Lung (tissue), 12 donors: ENCODE results near the gene RTN4R. TPM values are rescaled to one million over a fixed set of nuclear protein-coding genes. Genes with fewer than 3 reads are reported as not detected.

Experiments
- ATAC-seq: fragments of 200-7000 bp; cut with Tn5 transposase; one replicate; pipeline ENCODE4 v1.9.1; 2020; ENCODE audit warnings: moderate number of reproducible peaks; ENCODE audit not compliant: insufficient read depth, low FRiP score
- DNase-seq, 3 donors: peaks; one replicate each; pipeline ENCODE4 v3.0.0-alpha.2; 2013 to 2017
- H3K27ac ChIP-seq, 2 donors: one replicate each; pipeline ENCODE4 v1.5.1; 2013; ENCODE audit warnings: mild to moderate bottlenecking in 2 of 2, moderate library complexity in 2 of 2, control low read depth in 1 of 2, inconsistent platforms in 1 of 2, low read depth in 1 of 2, low read length in 1 of 2
- H3K27me3 ChIP-seq, 3 donors: one replicate each; pipeline ENCODE4 v1.5.1; 2013; ENCODE audit warnings: low read length in 2 of 3; ENCODE audit not compliant: control insufficient read depth in 3 of 3, insufficient read depth in 3 of 3
- H3K36me3 ChIP-seq, 4 donors: one replicate each; pipeline ENCODE4 v1.5.1; 2013; ENCODE audit warnings: low read length in 4 of 4, mild to moderate bottlenecking in 1 of 4, moderate library complexity in 1 of 4; ENCODE audit not compliant: control insufficient read depth in 4 of 4, insufficient read depth in 4 of 4
- H3K4me1 ChIP-seq, 5 donors: one replicate each; pipeline ENCODE4 v1.5.1; 2013; ENCODE audit warnings: low read length in 5 of 5, mild to moderate bottlenecking in 2 of 5, moderate library complexity in 1 of 5; ENCODE audit not compliant: control insufficient read depth in 5 of 5, insufficient read depth in 5 of 5
- H3K4me3 ChIP-seq: one replicate; pipeline ENCODE4 v1.5.1; 2013; ENCODE audit warnings: mild to moderate bottlenecking, control low read depth, moderate library complexity
- H3K9ac ChIP-seq, 2 donors: one replicate each; pipeline ENCODE4 v1.5.1; 2013; ENCODE audit warnings: low read length in 2 of 2, control low read depth in 1 of 2; ENCODE audit not compliant: insufficient read depth in 1 of 2
- H3K9me3 ChIP-seq, 4 donors: one replicate each; pipeline ENCODE4 v1.5.1; 2013; ENCODE audit warnings: low read length in 3 of 4, mild to moderate bottlenecking in 1 of 4, moderate library complexity in 1 of 4; ENCODE audit not compliant: control insufficient read depth in 4 of 4, insufficient read depth in 3 of 4
- WGBS, 2 donors: extraction: QIAGEN DNeasy Blood & Tissue Kit; methylation state at CpG; one replicate each; pipeline ENCODE4 v1.1.7; 2013; 5-methylcytosine and 5-hydroxymethylcytosine counted together
- polyA plus RNA-seq, 2 donors: library from polyadenylated mRNA; stranded (reverse); fragments of 200-250 nt; gene quantifications; one replicate each; pipeline ENCODE4 v1.2.1, GENCODE V29; 2013
- total RNA-seq, 2 donors: library from RNA; depleted of rRNA in 1 of 2; stranded (reverse); fragments of >200 nt in 1 of 2; gene quantifications; one replicate each; pipeline ENCODE4 v1.2.1, GENCODE V29; 2014 to 2021
- TF ChIP-seq, protein P1 (sequence below): IDR thresholded peaks from 2 replicates; pipeline ENCODE4 v1.5.1; 2012; ENCODE audit warnings: mild to moderate bottlenecking; ENCODE audit errors: control extremely low read depth, extremely low read depth
- donor health status: control.
- donor health status: control.
- donor health status: Bipolar disorder and iron deficiency.
- donor health status: healthy.
- donor health status: DM: yes; HTN: yes; CAD: no.

Gene RTN4R
- total and polyA plus RNA-seq, 4 donors: 2.6 to 7.8 (median 4.3) TPM

DNA sequence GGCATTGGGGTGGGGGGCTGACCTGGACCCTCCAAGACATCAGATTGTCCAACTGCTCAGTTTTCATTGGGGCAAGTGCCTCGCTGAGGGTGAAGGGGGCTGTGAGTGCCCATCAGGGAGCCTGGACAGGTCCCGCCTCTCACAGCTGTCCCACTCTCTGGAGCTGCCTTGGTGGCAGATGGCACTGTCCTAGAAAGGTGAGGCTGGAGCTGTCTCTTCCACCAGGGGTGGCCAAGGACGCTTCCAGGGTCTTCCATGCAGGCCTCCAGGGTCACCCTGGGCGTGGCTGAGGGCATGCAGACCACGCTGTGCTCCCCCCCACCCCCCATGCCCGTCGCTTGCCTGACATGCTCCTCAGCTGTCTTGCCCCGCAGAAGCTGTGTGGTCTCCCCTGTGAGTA lies 63.8 kb downstream of the RTN4R start:
- H3K4me3 ChIP-seq: no peak overlapping the region
- H3K9me3 ChIP-seq: no peaks in the 10 kb centered on the region
- H3K36me3 ChIP-seq: no peaks in the 10 kb centered on the region
- H3K27me3 ChIP-seq: no peaks in the 10 kb centered on the region
- TF ChIP-seq, protein P1, sequence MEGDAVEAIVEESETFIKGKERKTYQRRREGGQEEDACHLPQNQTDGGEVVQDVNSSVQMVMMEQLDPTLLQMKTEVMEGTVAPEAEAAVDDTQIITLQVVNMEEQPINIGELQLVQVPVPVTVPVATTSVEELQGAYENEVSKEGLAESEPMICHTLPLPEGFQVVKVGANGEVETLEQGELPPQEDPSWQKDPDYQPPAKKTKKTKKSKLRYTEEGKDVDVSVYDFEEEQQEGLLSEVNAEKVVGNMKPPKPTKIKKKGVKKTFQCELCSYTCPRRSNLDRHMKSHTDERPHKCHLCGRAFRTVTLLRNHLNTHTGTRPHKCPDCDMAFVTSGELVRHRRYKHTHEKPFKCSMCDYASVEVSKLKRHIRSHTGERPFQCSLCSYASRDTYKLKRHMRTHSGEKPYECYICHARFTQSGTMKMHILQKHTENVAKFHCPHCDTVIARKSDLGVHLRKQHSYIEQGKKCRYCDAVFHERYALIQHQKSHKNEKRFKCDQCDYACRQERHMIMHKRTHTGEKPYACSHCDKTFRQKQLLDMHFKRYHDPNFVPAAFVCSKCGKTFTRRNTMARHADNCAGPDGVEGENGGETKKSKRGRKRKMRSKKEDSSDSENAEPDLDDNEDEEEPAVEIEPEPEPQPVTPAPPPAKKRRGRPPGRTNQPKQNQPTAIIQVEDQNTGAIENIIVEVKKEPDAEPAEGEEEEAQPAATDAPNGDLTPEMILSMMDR: no peak
- 79 to 94% methylated on average over 4 to 8 of the region's 8 CpGs for WGBS, 2 donors
- ATAC-seq: no peak
- peak overlapping the region in 1 of 2 donors; percentile 80 for H3K27ac ChIP-seq
- H3K9ac ChIP-seq: no peak overlapping the region
- DNase-seq: no peak
- H3K4me1 ChIP-seq: peaks cover 0 to 51% (median 44%) of the 10 kb centered on the region in 5 donors

DNA sequence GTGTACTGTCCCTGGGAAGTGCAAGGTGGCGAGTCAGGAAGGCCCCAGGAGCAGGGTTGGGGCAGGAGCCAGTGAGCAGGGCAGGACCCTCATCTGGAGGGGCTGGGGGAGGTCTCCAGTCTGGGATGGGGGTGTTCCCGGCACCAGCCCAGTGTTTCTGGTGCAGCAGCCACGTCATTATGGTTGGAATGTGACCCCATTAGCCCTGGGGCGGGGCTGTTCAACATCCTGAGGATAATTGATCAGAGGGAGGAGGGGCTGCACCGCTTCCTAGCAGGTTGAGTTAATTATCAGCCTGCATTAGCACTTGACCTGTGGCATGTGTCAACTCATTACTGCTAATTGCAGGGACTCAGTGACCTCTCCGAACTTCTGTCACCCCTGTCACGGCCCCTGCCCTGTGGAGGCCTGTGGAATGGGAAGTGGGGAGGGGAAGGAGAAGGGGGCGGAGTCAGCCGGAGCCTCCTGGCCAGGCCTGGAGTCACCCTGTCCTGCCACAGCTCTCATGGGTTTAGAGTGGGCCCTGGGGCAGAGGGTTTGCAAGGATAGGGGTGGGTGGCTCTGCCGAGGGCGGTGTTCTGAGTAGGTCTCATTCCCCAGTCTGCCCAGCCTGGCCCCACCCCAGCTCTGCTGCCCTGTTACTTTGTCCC lies 64.4 kb downstream of the RTN4R start:
- Histone ChIP-seq H3K27me3 (no peaks in the 10 kb centered on the region), H3K9me3 (no peaks in the 10 kb centered on the region), H3K4me3 (no peak overlapping the region), H3K27ac (peak overlapping the region in 1 of 2 donors; percentile 80), H3K9ac (no peak overlapping the region), H3K4me1 (peaks cover 0 to 51% (median 44%) of the 10 kb centered on the region in 5 donors), H3K36me3 (no peaks in the 10 kb centered on the region)
- 36 to 57% methylated on average over 11 of the region's 11 CpGs for WGBS, 2 donors
- TF ChIP-seq, protein P1: no peak
- peak in 2 of 3 donors; percentile 37 to 48 for DNase-seq
- no peak for ATAC-seq

DNA sequence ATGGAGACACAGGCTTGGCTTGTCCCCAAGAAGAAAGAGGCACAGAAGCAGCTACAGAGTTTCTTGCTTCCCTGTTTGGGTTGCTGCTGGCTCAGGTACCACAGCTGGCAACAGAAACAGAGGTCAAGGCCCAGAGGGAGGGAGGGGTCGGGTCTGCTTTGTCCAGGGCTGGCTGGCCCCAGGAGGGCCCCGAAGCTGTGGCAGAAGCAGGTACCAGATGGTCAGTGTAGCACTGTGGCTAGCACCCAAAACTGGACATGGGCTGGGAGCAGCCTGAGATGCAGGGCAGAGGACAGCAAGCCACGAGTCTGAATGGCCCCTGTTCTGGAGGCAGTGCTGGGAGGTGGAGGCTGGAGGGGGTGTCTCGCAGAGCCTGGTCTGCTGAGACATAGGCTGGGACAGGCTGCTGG lies 65.0 kb downstream of the RTN4R start:
- Histone ChIP-seq H3K27me3 (no peaks in the 10 kb centered on the region), H3K9ac (no peak overlapping the region), H3K4me3 (no peak overlapping the region), H3K9me3 (no peaks in the 10 kb centered on the region), H3K4me1 (peaks cover 0 to 51% (median 42%) of the 10 kb centered on the region in 5 donors), H3K36me3 (no peaks in the 10 kb centered on the region), H3K27ac (peak overlapping the region in 1 of 2 donors; percentile 80)
- TF ChIP-seq, protein P1: no peak
- peak in 1 of 3 donors; percentile 14 for DNase-seq
- 53 to 75% methylated on average over 4 of the region's 4 CpGs for WGBS, 2 donors
- ATAC-seq: no peak
